Measurements from ENCODE around the gene DLX6. TPM values are rescaled to one million over a fixed set of nuclear protein-coding genes. Genes with fewer than 3 reads are reported as not detected.

DLX6 gene
- total and polyA plus RNA-seq, 12 donors, result 0.15 to 0.41 TPM; not detected in 10

- 11 to 14% (median 12%) methylated on average over 22 to 27 of the region's 27 CpGs for WGBS, 4 donors
- Histone ChIP-seq H3K27ac (no peak overlapping the region), H3K9me3 (replicated peaks in 1 of 3) (no peaks in the 10 kb centered on the region), H3K27me3 (peaks cover 84% of the 10 kb centered on the region), H3K36me3 (replicated peaks in 1 of 2) (no peaks in the 10 kb centered on the region), H3K4me1 (replicated peaks in 1 of 2) (no peaks in the 10 kb centered on the region), H3K4me3 (no peak overlapping the region)
- intact Hi-C loops (cut with DNase I), result no loop called here
- DNase-seq, result no peak
- TF ChIP-seq CTCF (IDR thresholded peaks at IDR 0.05) (no peak), POLR2A (IDR thresholded peaks at IDR 0.05) (no peak)
These were observed 12.1 kb upstream of the DLX6 start for GRCh38 chr7:96993094-96993865.

GRCh38 chr7:96993980-96994379 lies 11.4 kb upstream of the DLX6 start:
- no peaks in the 10 kb centered on the region for H3K4me1 ChIP-seq (replicated peaks in 1 of 2)
- intact Hi-C loops (cut with DNase I), result no loop called here
- 27 to 48% (median 41%) methylated on average over 1 of the region's 1 CpG for WGBS, 4 donors
- TF ChIP-seq CTCF (IDR thresholded peaks at IDR 0.05) (no peak), POLR2A (IDR thresholded peaks at IDR 0.05) (no peak)
- no peak overlapping the region for H3K27ac ChIP-seq
- peaks cover 90% of the 10 kb centered on the region for H3K27me3 ChIP-seq
- H3K9me3 ChIP-seq (replicated peaks in 1 of 3), result no peaks in the 10 kb centered on the region
- no peak for DNase-seq
- H3K4me3 ChIP-seq, result no peak overlapping the region
- H3K36me3 ChIP-seq (replicated peaks in 1 of 2), result no peaks in the 10 kb centered on the region

GRCh38 chr7:96995406-96996110 lies 9.8 kb upstream of the DLX6 start:
- whole genome bisulfite sequencing, 4 donors, result 8 to 13% (median 8%) methylated on average over 4 to 6 of the region's 6 CpGs
- no peak for TF ChIP-seq POLR2A (IDR thresholded peaks at IDR 0.05)
- no peak for TF ChIP-seq CTCF (IDR thresholded peaks at IDR 0.05)
- H3K9me3 ChIP-seq (replicated peaks in 1 of 3), result no peaks in the 10 kb centered on the region
- H3K27ac ChIP-seq, result no peak overlapping the region
- no peaks in the 10 kb centered on the region for H3K36me3 ChIP-seq (replicated peaks in 1 of 2)
- no peak overlapping the region for H3K4me3 ChIP-seq
- no peaks in the 10 kb centered on the region for H3K4me1 ChIP-seq (replicated peaks in 1 of 2)
- no peak for DNase-seq
- intact Hi-C loops (cut with DNase I), result no loop called here
- H3K27me3 ChIP-seq, result peaks cover 89% of the 10 kb centered on the region

GRCh38 chr7:96996111-96996957 lies 9.0 kb upstream of the DLX6 start:
- DNase-seq, result no peak
- H3K36me3 ChIP-seq (replicated peaks in 1 of 2), result no peaks in the 10 kb centered on the region
- no peak overlapping the region for H3K27ac ChIP-seq
- intact Hi-C loops (cut with DNase I), result no loop called here
- H3K9me3 ChIP-seq (replicated peaks in 1 of 3), result no peaks in the 10 kb centered on the region
- TF ChIP-seq CTCF (IDR thresholded peaks at IDR 0.05) (no peak), POLR2A (IDR thresholded peaks at IDR 0.05) (no peak)
- no peak overlapping the region for H3K4me3 ChIP-seq
- H3K27me3 ChIP-seq, result peaks cover 90% of the 10 kb centered on the region
- WGBS, 4 donors, result 3 to 6% (median 5%) methylated on average over 27 to 32 of the region's 32 CpGs
- H3K4me1 ChIP-seq (replicated peaks in 1 of 2), result no peaks in the 10 kb centered on the region
